B cell (primary cell): Measurements from ENCODE around the gene BLOC1S3. TPM values are rescaled to one million over a fixed set of nuclear protein-coding genes. Genes with fewer than 3 reads are reported as not detected.

Source experiments
- ATAC-seq: fragments of 200-7000 bp; cut with Tn5 transposase; one replicate; pipeline ENCODE4 v1.10.0; 2021; ENCODE audit warnings: low read depth, mild to moderate bottlenecking, moderate number of reproducible peaks, moderate library complexity
- CTCF ChIA-PET: fragments of 350-600 bp; sonication (Branson Sonifier 250); formaldehyde crosslinking; loops from one replicate; lab custom pipeline; 2021; ENCODE audit warnings: antibody characterized with exemption, inconsistent platforms; lab: Charles Lee
- POLR2A ChIA-PET: fragments of 350-600 bp; sonication (Branson Sonifier 250); formaldehyde crosslinking; loops from one replicate; lab custom pipeline; 2021; ENCODE audit warnings: antibody characterized with exemption; lab: Charles Lee
- DNase-seq: peaks from one replicate; pipeline ENCODE4 v3.0.0; 2013
- H2AFZ ChIP-seq: 2 replicates; pipeline ENCODE4 v1.6.1; 2012; ENCODE audit warnings: mild to moderate bottlenecking, low read depth, low read length; ENCODE audit not compliant: insufficient read depth, poor library complexity, severe bottlenecking
- H3K27ac ChIP-seq, 2 donors: 1 replicate in 1 of 2; 2 replicates in 1 of 2; pipeline ENCODE4 v1.5.1; 2012 to 2013; ENCODE audit warnings: low read length in 2 of 2, mild to moderate bottlenecking in 2 of 2, moderate library complexity in 1 of 2
- H3K27me3 ChIP-seq, 4 experiments: fragments of 200-600 bp in 1 of 4; sonication (generic) in 1 of 4; replicated peaks in 1 of 4; 1 replicate in 2 of 4; 2 replicates in 2 of 4; pipeline versions ENCODE4 v1.6.1 to v1.7.0; 2013 to 2016; ENCODE audit warnings: low read length in 3 of 4, mild to moderate bottlenecking in 2 of 4, mixed read lengths in 1 of 4, moderate library complexity in 1 of 4; ENCODE audit not compliant: insufficient read depth in 4 of 4, control insufficient read depth in 3 of 4; ENCODE audit errors: control extremely low read depth in 1 of 4
- H3K36me3 ChIP-seq, 2 experiments: replicated peaks in 1 of 2; 1 replicate in 1 of 2; 2 replicates in 1 of 2; pipeline versions ENCODE4 v1.6.1 to v1.7.1; 2013; ENCODE audit warnings: low read length in 1 of 2; ENCODE audit not compliant: insufficient read depth in 2 of 2, control insufficient read depth in 1 of 2; ENCODE audit errors: control extremely low read depth in 1 of 2, extremely low read depth in 1 of 2
- H3K4me1 ChIP-seq, 2 donors: fragments of 200-600 bp in 1 of 2; sonication (generic) in 1 of 2; 1 replicate in 1 of 2; 2 replicates in 1 of 2; pipeline versions ENCODE4 v1.5.1 to v1.6.1; 2013 to 2017; ENCODE audit warnings: low read length in 2 of 2; ENCODE audit not compliant: control insufficient read depth in 2 of 2, insufficient read depth in 2 of 2
- H3K4me2 ChIP-seq: replicated peaks from 2 replicates; pipeline ENCODE3; 2012; ENCODE audit warnings: mild to moderate bottlenecking, low read depth, low read length; ENCODE audit not compliant: poor library complexity, severe bottlenecking
- H3K4me3 ChIP-seq, 5 experiments: fragments of 200-600 bp in 1 of 5; sonication (generic) in 1 of 5; 1 replicate in 3 of 5; 2 replicates in 2 of 5; pipeline versions ENCODE4 v1.5.1 to v1.7.0; 2011 to 2016; ENCODE audit warnings: low read length in 4 of 5, mild to moderate bottlenecking in 4 of 5, low read depth in 2 of 5, control low read depth in 1 of 5, moderate library complexity in 1 of 5; ENCODE audit not compliant: insufficient read depth in 1 of 5; ENCODE audit errors: control extremely low read depth in 1 of 5, extremely low read depth in 1 of 5
- H3K79me2 ChIP-seq: fragments of 200-600 bp; sonication (generic); one replicate; pipeline ENCODE4 v1.6.0; 2016; ENCODE audit warnings: low read length; ENCODE audit not compliant: control insufficient read depth, insufficient read depth
- H3K9ac ChIP-seq: fragments of 200-600 bp; sonication (generic); 2 replicates; pipeline ENCODE4 v1.6.1; 2017; ENCODE audit warnings: mild to moderate bottlenecking, low read length, moderate library complexity
- H3K9me3 ChIP-seq, 3 donors: one replicate each; pipeline versions ENCODE4 v1.6.1 to v1.7.1; 2013; ENCODE audit warnings: low read length in 2 of 3; ENCODE audit not compliant: control insufficient read depth in 2 of 3, insufficient read depth in 1 of 3; ENCODE audit errors: control extremely low read depth in 1 of 3
- H4K20me1 ChIP-seq: 2 replicates; pipeline ENCODE4 v1.6.0; 2012; ENCODE audit warnings: mild to moderate bottlenecking, low read length; ENCODE audit not compliant: insufficient read depth, control insufficient read depth, poor library complexity, severe bottlenecking
- H3K27ac Mint-ChIP-seq: one replicate; pipeline ENCODE4 v1.8.0; 2021; ENCODE audit warnings: mixed read lengths
- H3K27me3 Mint-ChIP-seq: one replicate; pipeline ENCODE4 v1.8.0; 2021; ENCODE audit warnings: mixed read lengths
- H3K4me1 Mint-ChIP-seq: one replicate; pipeline ENCODE4 v1.8.0; 2021; ENCODE audit warnings: mixed read lengths
- H3K4me3 Mint-ChIP-seq: one replicate; pipeline ENCODE4 v1.8.0; 2021; ENCODE audit warnings: mixed read lengths
- H3K9me3 Mint-ChIP-seq: one replicate; pipeline ENCODE4 v1.8.0; 2022; ENCODE audit warnings: mixed read lengths; ENCODE audit not compliant: insufficient read depth
- EZH2 ChIP-seq: IDR thresholded peaks from 2 replicates; pipeline ENCODE4 v1.6.1; 2012; ENCODE audit warnings: borderline replicate concordance, low read depth, mild to moderate bottlenecking, moderate library complexity, low read length; ENCODE audit not compliant: insufficient read depth, poor library complexity, severe bottlenecking
- WGBS: methylation state at CpG from one replicate; pipeline ENCODE4 v1.1.5; 2013; ENCODE audit warnings: missing lambda C conversion rate; ENCODE audit not compliant: insufficient coverage; 5-methylcytosine and 5-hydroxymethylcytosine counted together
- intact Hi-C: fragments of 100-400 bp; cut with micrococcal nuclease; formaldehyde crosslinking; loops from one replicate; pipeline ENCODE4 v1.10.0; 2022
- polyA plus RNA-seq: library from polyadenylated mRNA; depleted of rRNA; stranded (reverse); fragments of >200 nt; gene quantifications from 2 replicates; pipeline ENCODE4 v1.2.3, GENCODE V29; 2012
- total RNA-seq, 2 donors: library from RNA; stranded (reverse); fragments of 120-200 nt in 1 of 2; gene quantifications; 1 replicate in 1 of 2; 2 replicates in 1 of 2; pipeline versions ENCODE4 v1.2.3 to v1.2.4, GENCODE V29; 2013 to 2022
- TF ChIP-seq, protein P1 (sequence below): fragments of 200-600 bp; IDR thresholded peaks from one replicate; pipeline ENCODE4 v1.8.0; 2022; ENCODE audit warnings: antibody characterized with exemption, mild to moderate bottlenecking

Gene BLOC1S3
- total and polyA plus RNA-seq, 2 donors (not counting 1 experiment from before 2014, with no cell fraction given), result 7.2 to 21.1 TPM

DNA sequence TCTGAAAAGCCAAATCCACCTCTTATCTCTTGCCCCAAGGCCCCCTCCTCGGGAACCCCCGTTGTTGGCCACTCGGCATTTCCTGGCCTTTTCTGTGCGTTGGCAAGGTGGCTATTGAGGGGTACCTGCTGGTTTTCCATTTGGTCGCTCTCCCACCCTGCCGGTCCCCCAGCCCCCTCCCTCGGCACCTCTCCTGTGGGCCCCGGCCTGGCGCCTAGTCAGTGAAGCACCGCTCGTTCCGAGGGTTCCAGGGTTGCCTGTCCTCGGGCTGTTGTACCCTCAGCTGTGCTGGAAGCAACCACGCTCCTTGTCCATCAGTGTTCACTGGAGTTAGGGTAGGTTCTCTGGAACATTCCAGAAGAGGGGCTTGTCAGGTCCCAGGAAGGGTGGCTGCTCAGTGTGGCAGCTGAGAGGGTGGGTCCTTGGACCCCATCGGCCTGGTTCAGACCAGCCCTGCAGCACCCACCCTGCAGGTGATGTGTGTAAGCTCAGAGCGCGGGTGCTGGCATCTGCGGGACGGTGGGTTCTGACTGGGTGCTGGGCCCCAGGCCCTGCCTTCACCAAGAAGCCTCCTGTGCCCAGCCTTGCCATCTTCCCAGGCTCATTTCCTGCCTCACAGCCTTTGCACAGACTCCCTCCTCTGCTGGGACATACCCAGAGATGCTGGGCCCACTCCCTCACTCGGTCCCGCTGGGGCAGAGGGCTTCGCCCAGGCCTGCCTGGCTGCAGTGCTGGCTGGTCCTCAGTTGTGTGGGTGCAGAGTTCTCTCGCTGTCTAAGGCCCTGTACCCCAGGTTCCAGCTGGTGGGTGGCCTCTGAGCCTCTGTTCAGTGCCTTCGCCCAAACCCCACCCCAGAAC, 39.1 kb upstream of the BLOC1S3 start:
- no peak overlapping the region for H2AFZ ChIP-seq
- H3K4me3 ChIP-seq, result no peak overlapping the region
- ChIA-PET POLR2A (no interaction called here), CTCF (interaction anchor here (1.1 kb wide), 1 partner anchor 77 kb away, joined by 4 read pairs; no protein-coding TSS in a partner anchor)
- H3K36me3 ChIP-seq, result peaks cover 0 to 12% of the 10 kb centered on the region in 2 experiments
- TF ChIP-seq EZH2, result no peak
- TF ChIP-seq, protein P1, sequence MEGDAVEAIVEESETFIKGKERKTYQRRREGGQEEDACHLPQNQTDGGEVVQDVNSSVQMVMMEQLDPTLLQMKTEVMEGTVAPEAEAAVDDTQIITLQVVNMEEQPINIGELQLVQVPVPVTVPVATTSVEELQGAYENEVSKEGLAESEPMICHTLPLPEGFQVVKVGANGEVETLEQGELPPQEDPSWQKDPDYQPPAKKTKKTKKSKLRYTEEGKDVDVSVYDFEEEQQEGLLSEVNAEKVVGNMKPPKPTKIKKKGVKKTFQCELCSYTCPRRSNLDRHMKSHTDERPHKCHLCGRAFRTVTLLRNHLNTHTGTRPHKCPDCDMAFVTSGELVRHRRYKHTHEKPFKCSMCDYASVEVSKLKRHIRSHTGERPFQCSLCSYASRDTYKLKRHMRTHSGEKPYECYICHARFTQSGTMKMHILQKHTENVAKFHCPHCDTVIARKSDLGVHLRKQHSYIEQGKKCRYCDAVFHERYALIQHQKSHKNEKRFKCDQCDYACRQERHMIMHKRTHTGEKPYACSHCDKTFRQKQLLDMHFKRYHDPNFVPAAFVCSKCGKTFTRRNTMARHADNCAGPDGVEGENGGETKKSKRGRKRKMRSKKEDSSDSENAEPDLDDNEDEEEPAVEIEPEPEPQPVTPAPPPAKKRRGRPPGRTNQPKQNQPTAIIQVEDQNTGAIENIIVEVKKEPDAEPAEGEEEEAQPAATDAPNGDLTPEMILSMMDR, result no peak
- 97% methylated on average over 23 of the region's 24 CpGs for WGBS
- peaks cover 48% of the 10 kb centered on the region for H3K79me2 ChIP-seq
- intact Hi-C loops, result no loop called here
- no peak overlapping the region for H3K27ac Mint-ChIP-seq
- peaks cover 32 to 39% of the 10 kb centered on the region in 2 donors for H3K4me1 ChIP-seq
- H3K4me2 ChIP-seq, result no peak overlapping the region
- H3K4me1 Mint-ChIP-seq, result peaks cover 34% of the 10 kb centered on the region
- no peaks in the 10 kb centered on the region for H3K9me3 ChIP-seq
- no peaks in the 10 kb centered on the region for H3K27me3 Mint-ChIP-seq
- no peaks in the 10 kb centered on the region for H3K9me3 Mint-ChIP-seq
- no peak overlapping the region for H3K9ac ChIP-seq
- H3K27me3 ChIP-seq, result no peaks in the 10 kb centered on the region
- H3K4me3 Mint-ChIP-seq, result no peak overlapping the region
- DNase-seq (no peak), ATAC-seq (no peak)
- peaks cover 13% of the 10 kb centered on the region for H4K20me1 ChIP-seq
- H3K27ac ChIP-seq, result no peak overlapping the region

DNA sequence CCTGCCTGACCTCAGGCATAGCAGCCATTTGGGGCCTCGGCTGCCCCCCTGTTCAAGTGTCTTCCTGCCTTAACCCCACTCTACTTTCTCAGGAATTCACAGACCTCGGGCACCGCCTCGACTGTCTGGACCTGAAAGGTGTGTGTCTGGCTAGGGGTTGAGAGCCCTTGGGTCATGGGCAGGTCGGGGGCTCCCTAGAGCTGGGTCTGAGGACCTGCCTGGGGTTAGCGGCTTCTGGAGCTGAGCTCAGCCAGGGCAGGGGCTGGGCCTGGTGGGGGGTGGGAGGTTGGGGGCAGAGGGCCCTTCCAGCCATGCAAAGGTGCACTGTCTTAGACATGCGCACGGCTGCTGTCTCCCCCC, 38.5 kb upstream of the BLOC1S3 start:
- no peak overlapping the region for H2AFZ ChIP-seq
- peaks cover 42% of the 10 kb centered on the region for H3K79me2 ChIP-seq
- H3K27me3 ChIP-seq, result no peaks in the 10 kb centered on the region
- peaks cover 26 to 33% of the 10 kb centered on the region in 2 donors for H3K4me1 ChIP-seq
- H3K27ac ChIP-seq, result no peak overlapping the region
- no peak overlapping the region for H3K4me3 ChIP-seq
- DNase-seq, result no peak
- ChIA-PET POLR2A (no interaction called here), CTCF (no interaction called here)
- H3K9me3 ChIP-seq, result no peaks in the 10 kb centered on the region
- no peak overlapping the region for H3K4me2 ChIP-seq
- no peak for ATAC-seq
- peaks cover 0 to 15% of the 10 kb centered on the region in 2 experiments for H3K36me3 ChIP-seq
- TF ChIP-seq, protein P1, result no peak
- no peak for TF ChIP-seq EZH2
- Mint-ChIP-seq H3K27me3 (no peaks in the 10 kb centered on the region), H3K9me3 (no peaks in the 10 kb centered on the region), H3K4me1 (peaks cover 30% of the 10 kb centered on the region), H3K27ac (no peak overlapping the region), H3K4me3 (no peak overlapping the region)
- intact Hi-C loops, result no loop called here
- WGBS, result 98% methylated on average over 5 of the region's 8 CpGs
- no peak overlapping the region for H3K9ac ChIP-seq
- peaks cover 13% of the 10 kb centered on the region for H4K20me1 ChIP-seq
